ENCODE measurements around the gene S100PBP.

GRCh38 chr1:32772281-32773017, 45.0 kb upstream of the S100PBP start:
- TF ChIP-seq EZH2 (IDR thresholded peaks at IDR 0.05; ENCODE audit: borderline replicate concordance, low read depth, low read length, poor library complexity, severe bottlenecking), result no peak
- no peak for TF ChIP-seq CTCF (conservative IDR thresholded peaks at IDR 0.05; ENCODE audit: low read depth, low read length)
